ENCODE results near the gene OR2Z1.

Gene OR2Z1

DNA sequence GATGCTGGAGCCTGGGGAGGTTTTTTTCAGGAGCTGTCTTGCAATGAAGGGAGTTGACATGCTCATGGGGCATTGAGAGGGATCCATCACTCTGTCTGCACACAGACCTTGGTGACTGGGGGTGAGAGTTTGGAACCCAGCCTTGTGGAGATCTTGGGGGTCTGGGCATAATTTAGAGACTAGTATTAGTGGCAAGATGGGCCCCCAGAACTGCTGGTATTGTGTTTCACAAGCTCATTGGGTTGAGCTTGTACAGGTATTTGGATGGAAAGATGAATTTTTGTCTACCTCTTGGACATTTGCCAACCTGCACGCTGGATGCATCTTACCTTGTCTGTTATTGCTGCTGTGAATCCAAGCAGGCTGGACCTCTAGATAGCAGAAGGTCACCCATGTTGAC is at the start of gene OR2Z1:
Gene OR2Z1 (plus strand): TSS at position 301 of the 400 bp plus-strand sequence. CDS start 9,395 bp downstream, outside the sequence.
- no peak for DNase-seq (ENCODE audit: low read depth)

- no peak for DNase-seq (ENCODE audit: low read depth)
These were observed 48.0 kb upstream of the OR2Z1 start for GRCh38 chr19:8673276-8673891.

DNA sequence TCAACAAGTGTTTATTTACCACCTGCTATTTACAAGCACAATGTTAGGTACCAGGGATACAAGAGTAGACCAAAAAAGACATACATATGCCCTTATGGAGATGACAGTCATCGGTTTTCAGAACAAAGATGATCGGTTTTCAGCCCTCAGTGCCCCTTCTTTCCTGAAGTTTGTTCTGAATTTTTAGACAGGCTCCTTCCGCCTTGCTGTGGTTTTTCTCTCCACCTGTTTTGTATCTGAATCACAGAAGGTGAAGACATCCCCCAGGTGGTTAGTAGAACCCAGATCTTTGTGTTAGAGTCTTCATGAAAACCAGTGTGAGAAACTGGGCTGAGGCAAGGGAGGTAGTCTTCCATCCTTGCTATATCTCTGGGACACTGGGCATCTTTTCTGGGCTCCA is 46.4 kb upstream of the OR2Z1 start:
- no peak for DNase-seq (ENCODE audit: low read depth)

- no peak for DNase-seq (ENCODE audit: low read depth)
These were observed 43.1 kb upstream of the OR2Z1 start for GRCh38 chr19:8678244-8678807.

- no peak for DNase-seq (ENCODE audit: low read depth)
These were observed 40.6 kb upstream of the OR2Z1 start for GRCh38 chr19:8680676-8681344.

DNA sequence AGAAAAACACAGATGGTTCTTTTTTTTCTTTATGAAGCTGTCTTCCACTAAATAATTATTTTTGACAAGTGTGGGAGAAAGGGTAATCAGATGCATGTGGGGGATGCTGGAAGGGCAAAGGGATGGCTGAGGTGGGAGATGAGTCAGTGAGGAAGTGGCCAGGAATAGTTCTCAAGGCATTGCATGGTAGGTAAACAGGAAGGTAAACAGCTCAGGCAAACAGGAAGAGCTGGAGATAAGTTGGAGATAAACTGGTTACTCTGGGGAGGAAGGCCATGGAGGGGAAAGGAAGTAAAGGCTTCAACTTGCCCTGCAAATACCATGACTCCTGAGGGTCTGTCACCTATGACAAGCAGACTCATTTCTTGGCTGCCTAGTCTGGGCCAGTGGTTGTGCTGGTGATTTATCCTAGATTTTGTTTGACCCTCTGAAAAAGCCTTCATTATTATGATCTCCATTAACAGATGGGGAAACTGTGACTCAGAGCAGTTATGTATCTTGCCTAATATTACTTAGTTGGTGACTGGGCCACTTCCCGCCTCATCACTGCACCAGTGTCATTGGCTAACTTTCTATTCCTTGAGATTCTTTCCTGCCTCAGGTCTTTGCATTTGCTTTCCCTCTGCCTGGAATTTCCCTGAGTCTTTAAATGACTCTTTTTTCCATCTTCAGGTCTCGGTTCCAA is 39.9 kb upstream of the OR2Z1 start:
- DNase-seq (ENCODE audit: low read depth): no peak

GRCh38 chr19:8682472-8682871 is 39.0 kb upstream of the OR2Z1 start:
- no peak for DNase-seq (ENCODE audit: low read depth)

DNA sequence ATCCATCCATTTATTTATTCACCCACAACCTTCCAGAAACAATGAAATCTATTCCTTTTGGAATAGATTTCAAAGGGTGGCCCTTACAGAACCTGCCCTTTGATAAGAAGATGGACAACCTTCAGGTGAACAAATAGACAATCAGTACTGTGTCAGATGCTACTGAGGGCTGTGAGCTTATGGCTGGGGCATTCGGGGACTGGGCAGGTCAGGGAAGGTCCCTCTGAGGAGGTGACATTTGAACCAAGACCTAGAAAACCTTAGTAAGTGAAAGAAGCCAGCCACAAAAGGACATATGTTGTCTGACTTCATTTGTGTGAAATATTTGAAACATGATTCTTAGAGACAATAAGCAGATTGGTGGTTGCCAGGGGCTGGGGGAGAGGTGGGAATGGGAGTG is 38.5 kb upstream of the OR2Z1 start:
- DNase-seq (ENCODE audit: low read depth): no peak

GRCh38 chr19:8684001-8684902 is 37.2 kb upstream of the OR2Z1 start:
- no peak for DNase-seq (ENCODE audit: low read depth)

GRCh38 chr19:8686549-8686948 is 34.9 kb upstream of the OR2Z1 start:
- DNase-seq (ENCODE audit: low read depth): no peak

GRCh38 chr19:8688930-8689329 is 32.5 kb upstream of the OR2Z1 start:
- no peak for DNase-seq (ENCODE audit: low read depth)

DNA sequence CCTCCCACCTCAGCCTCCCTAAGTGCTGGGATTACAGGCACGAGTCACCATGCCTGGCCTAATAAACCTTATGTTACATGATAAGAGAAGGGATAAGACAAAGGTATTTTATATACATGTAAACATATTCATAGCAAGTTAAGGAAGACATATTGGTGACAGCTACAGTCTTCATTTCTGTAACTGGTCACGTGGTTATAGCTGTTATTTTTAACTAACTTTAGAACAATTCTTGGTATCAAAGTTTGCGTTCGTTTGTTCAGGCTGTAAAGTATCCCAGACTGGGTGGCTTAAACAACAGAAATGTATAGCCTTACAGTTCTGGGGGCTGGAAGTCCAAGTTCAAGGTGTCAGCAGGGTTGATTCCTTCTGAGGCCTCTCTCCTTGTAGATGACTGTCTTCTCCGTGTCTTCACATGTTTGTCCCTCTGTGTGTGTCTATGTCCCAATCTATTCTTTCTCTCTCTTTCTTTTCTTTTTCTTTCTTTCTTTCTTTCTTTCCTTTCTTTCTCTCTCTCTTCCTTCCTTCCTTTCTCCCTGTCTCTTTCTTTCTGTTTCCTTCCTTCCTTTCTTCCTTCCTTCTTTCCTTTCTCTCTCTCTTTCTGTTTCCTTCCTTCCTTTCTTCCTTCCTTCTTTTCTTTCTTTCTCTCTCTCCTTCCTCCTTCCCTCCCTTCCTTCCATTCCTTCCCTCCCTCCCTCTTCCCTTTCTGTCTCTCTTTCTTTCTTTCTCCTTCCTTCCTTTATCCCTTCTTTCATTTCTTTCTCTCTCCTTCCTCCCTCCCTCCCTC is 30.5 kb upstream of the OR2Z1 start:
- no peak for DNase-seq (ENCODE audit: low read depth)

GRCh38 chr19:8695501-8695900 is 25.9 kb upstream of the OR2Z1 start:
- DNase-seq (ENCODE audit: low read depth): no peak

GRCh38 chr19:8695911-8696310 is 25.5 kb upstream of the OR2Z1 start:
- no peak for DNase-seq (ENCODE audit: low read depth)

DNA sequence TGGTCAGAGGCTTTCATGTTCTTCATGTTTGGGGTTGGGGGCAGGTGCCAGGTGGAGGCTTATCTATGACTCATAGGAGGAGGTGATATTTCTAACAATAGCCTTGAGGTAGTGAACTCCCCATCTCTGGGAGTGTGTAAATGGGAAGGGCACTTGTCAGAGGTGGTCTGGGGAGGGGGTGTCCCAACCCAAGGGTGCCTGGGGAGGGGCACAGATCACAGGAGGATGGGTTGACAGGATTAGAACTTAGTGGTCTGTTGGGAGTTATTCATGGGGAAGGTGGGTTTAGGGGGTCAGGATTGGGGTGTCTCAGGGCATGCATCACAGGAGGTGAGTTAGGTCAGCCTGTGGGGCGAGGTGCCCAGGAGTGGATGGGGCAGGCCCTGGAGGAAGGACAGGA is 24.4 kb upstream of the OR2Z1 start:
- DNase-seq (ENCODE audit: low read depth): no peak

DNA sequence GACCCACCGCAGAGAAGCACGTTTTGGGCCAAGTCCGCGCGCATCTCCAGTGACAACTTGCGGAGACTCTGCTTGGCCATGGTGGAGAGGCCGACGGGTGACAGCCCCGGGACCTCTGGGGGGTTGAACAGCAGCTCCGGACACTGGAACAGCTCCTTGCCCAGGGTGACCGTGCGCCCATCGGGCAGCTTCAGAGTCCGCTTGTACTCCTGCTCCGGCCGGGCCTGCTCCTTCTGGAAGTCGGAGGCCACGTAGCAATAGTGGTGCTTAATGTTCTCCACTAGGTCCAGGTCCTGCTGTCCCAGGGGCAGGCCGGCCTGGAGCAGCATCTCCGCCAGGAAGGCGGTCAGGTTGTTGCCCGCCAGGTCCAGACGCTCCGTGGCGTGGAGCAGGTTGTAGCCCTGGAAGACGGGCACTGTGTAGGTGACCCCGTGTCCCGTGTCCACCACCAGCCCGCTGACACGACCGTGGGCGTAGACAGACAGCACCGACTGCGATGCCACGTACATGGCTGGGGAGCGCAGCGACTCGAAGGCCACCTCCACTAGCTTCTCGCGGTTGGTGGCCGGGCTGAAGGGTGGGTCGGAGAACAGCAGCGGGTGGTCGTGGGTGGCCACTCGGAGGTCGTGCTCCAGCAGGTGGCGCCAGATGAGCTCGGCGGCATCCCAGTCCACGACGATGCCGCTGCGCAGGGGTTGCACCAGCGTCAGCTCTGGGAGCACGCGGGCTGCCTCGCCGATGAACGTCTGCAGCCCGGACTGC is 23.6 kb upstream of the OR2Z1 start:
- DNase-seq (ENCODE audit: low read depth): no peak

DNA sequence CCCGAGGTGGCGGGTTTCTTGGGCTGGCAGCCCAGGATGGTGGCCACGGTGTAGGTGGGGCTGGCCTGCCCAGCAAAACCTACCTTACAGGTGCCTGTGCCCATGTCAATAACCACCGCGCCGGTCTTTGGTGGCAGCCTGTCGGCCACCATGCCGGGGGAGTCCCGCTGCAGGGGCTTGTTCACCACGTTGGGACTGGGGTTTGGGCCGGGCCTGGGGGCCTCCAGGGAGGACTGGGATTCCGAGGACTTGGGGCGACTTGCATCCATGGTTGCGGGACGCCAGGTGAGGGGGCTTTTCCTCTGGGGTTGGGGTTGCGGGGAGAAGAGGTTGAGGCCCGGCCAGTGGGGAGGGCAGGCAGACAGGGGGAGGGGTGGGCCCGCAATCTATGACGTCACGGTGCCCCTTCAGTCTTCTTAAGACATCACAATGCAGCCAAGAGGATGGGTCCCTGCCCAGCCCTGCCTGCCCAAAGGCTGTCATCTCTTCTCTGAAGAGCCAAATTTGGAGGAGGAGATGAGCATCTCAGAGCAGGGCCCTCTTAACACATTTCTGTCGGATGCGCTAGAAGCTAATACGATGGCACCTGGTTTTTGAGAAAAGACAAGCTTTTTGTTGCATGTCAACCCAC is 22.9 kb upstream of the OR2Z1 start, which contains the start of gene ACTL9:
Gene ACTL9 (minus strand): TSS at position 363 of the 631 bp plus-strand sequence. CDS start 94 bp downstream, at position 269.
- no peak for DNase-seq (ENCODE audit: low read depth)

GRCh38 chr19:8699908-8700307 is 21.5 kb upstream of the OR2Z1 start:
- no peak for DNase-seq (ENCODE audit: low read depth)

DNA sequence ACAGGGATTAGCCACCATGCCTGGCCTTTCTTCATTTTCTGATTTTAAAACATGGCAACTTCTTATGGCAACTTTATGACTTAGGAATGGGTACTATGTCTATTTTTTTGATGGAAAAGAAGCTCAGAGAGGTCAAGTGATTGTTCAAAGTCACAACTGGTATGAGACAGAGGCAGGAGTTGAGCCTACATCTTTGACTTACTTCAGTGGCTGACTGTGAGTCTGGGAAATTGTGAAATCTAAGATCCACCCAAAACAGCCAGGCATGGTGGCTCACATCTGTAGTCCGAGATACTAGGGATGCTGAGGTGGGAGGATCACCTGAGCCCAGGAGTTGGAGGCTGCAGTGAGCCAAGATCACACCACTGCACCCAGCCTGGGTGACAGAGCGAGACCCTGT is 20.5 kb upstream of the OR2Z1 start:
- no peak for DNase-seq (ENCODE audit: low read depth)

GRCh38 chr19:8702350-8702749 is 19.1 kb upstream of the OR2Z1 start:
- peak; percentile 66 for DNase-seq (ENCODE audit: low read depth)
